AG04450 (cell line): ENCODE data around the gene MRTFA. TPM values are rescaled to one million over a fixed set of nuclear protein-coding genes. Genes with fewer than 3 reads are reported as not detected.
A peak's percentile ranks its signal among the peaks of the same experiment; 100 is the strongest.

ENCODE experiments used
- CTCF ChIA-PET: fragments of 300-600, 350-600 bp; formaldehyde crosslinking; extraction: SDS; loops from one replicate; lab custom pipeline; 2022; ENCODE audit warnings: antibody characterized with exemption, inconsistent platforms; lab: Charles Lee
- POLR2A ChIA-PET: fragments of 350-600 bp; formaldehyde crosslinking; extraction: SDS; loops from one replicate; lab custom pipeline; 2021; ENCODE audit warnings: antibody characterized with exemption, inconsistent platforms; lab: Yijun Ruan, JAX
- DNase-seq: peaks from one replicate; pipeline ENCODE4 v3.0.0-alpha.2; 2011; ENCODE audit warnings: low read depth, low spot score
- H3K27ac ChIP-seq: one replicate; pipeline ENCODE4 v1.5.1; 2012; ENCODE audit warnings: low read depth, low read length, control low read depth
- H3K27me3 ChIP-seq: one replicate; pipeline ENCODE4 v1.6.0; 2012; ENCODE audit warnings: low read length; ENCODE audit not compliant: control insufficient read depth, insufficient read depth
- H3K4me3 ChIP-seq: 2 replicates; pipeline ENCODE4 v1.5.1; 2011; ENCODE audit warnings: mild to moderate bottlenecking, low read depth, low read length, control low read depth
- H3K9me3 ChIP-seq: 2 replicates; pipeline ENCODE4 v1.5.1; 2012; ENCODE audit warnings: low read length; ENCODE audit not compliant: control insufficient read depth, insufficient read depth
- polyA plus RNA-seq: library from polyadenylated mRNA; depleted of rRNA; stranded (reverse); fragments of >200 nt; gene quantifications from 2 replicates; pipeline ENCODE4 v1.2.3, GENCODE V29; 2011
- TF ChIP-seq, protein P1 (sequence below): IDR thresholded peaks from 2 replicates; pipeline ENCODE4 v1.5.1; 2011; ENCODE audit warnings: low read depth, low read length, control low read depth, inconsistent platforms

MRTFA gene
- polyA plus RNA-seq, 1 experiment, result 6.8 TPM

DNA sequence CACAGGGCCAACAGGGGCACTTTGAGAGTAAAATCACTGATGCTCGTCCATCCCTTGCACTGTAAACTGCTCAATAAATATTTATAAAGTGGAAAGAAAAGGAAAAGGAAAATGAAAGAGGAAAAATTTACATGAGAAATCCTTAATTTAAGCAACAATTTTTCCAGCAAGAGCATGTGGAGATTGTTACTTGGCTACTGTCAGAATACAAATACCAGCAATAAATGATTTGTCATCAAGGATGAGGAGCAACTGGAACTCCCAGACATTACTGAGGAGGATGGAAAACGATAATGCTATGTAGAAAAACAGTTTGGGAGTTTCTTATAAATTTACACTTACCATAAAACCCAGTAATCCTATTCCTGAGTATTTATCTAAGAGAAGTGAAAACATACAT, 143.1 kb downstream of the MRTFA start:
- no peak overlapping the region for H3K27ac ChIP-seq
- no peak overlapping the region for H3K4me3 ChIP-seq
- no peak for DNase-seq
- ChIA-PET POLR2A (no interaction called here), CTCF (interaction anchor here (0.6 to 1.2 kb wide), 2 partner anchors 57 to 233 kb away, joined by 3 to 5 read pairs; no protein-coding TSS in a partner anchor)
- no peaks in the 10 kb centered on the region for H3K9me3 ChIP-seq
- TF ChIP-seq, protein P1, sequence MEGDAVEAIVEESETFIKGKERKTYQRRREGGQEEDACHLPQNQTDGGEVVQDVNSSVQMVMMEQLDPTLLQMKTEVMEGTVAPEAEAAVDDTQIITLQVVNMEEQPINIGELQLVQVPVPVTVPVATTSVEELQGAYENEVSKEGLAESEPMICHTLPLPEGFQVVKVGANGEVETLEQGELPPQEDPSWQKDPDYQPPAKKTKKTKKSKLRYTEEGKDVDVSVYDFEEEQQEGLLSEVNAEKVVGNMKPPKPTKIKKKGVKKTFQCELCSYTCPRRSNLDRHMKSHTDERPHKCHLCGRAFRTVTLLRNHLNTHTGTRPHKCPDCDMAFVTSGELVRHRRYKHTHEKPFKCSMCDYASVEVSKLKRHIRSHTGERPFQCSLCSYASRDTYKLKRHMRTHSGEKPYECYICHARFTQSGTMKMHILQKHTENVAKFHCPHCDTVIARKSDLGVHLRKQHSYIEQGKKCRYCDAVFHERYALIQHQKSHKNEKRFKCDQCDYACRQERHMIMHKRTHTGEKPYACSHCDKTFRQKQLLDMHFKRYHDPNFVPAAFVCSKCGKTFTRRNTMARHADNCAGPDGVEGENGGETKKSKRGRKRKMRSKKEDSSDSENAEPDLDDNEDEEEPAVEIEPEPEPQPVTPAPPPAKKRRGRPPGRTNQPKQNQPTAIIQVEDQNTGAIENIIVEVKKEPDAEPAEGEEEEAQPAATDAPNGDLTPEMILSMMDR, result no peak
- no peaks in the 10 kb centered on the region for H3K27me3 ChIP-seq

DNA sequence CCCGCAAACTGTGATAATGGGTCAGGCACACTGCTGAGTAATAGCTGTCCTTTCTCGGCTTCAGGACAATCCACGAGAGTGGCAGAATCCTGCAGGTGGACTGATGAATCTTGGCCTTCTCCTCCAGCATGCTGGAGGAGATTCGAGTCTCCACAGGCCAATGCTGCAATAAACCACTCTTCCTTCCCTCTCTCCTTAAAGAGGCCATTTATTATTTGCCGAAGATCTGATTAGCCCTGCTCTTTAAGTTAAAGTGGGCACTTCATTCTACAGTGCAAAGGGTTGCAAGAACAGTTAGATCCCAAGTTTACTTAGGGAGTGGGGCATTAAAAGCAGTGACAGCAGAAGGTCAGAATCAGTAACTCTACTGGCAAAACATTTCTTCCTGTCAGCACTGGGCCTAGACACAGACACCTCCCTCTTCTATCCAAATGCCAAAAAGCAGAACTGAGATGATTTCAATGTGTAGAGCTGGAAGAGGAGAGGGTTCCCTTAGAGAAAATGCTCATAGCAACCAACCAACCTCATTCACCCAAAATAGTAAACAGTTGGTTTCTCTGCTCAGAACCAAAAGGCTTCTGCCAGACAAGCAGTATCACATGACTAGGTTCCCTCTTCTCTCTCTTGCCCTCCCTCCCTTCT, 144.4 kb downstream of the MRTFA start:
- Histone ChIP-seq H3K27me3 (no peaks in the 10 kb centered on the region), H3K4me3 (no peak overlapping the region), H3K9me3 (no peaks in the 10 kb centered on the region), H3K27ac (no peak overlapping the region)
- ChIA-PET POLR2A (no interaction called here), CTCF (interaction anchor here (1.4 to 2.5 kb wide), 2 partner anchors 33 to 55 kb away, joined by 6 to 11 read pairs; no protein-coding TSS in a partner anchor)
- TF ChIP-seq, protein P1, result no peak
- DNase-seq, result no peak

DNA sequence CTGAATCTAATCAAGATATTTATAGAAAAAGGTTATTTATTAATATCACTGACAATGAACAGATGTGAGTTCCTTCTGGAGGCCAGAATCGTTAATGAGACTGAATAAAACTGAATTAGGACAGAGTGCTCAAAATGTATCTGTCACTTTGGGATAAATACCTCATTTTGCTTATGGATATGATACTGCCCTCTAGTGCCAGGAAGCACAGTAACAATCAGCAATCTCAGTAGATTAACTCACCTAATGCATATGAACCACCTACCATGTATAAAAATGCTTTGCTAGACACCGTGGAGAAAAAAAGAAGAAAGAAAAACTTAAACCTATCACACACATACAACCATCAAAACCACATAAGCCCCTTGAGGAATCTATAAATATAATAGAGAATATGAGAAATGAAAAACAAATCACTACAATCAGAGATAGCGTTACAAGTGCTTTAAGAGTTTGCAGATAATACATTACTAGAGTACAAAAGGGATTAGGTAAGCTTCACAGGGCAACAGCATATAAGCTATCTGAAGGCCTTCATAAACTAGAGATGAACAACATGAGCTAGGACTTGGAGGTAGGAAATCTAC, 148.8 kb downstream of the MRTFA start:
- ChIA-PET POLR2A (no interaction called here), CTCF (interaction anchor here (0.7 to 6.3 kb wide), 17 partner anchors 12 to 159 kb away, joined by 3 to 33 read pairs (median 3); no protein-coding TSS in a partner anchor)
- TF ChIP-seq, protein P1, result peak; percentile 75
- no peak for DNase-seq
- Histone ChIP-seq H3K27ac (no peak overlapping the region), H3K4me3 (no peak overlapping the region), H3K9me3 (no peaks in the 10 kb centered on the region), H3K27me3 (no peaks in the 10 kb centered on the region)

DNA sequence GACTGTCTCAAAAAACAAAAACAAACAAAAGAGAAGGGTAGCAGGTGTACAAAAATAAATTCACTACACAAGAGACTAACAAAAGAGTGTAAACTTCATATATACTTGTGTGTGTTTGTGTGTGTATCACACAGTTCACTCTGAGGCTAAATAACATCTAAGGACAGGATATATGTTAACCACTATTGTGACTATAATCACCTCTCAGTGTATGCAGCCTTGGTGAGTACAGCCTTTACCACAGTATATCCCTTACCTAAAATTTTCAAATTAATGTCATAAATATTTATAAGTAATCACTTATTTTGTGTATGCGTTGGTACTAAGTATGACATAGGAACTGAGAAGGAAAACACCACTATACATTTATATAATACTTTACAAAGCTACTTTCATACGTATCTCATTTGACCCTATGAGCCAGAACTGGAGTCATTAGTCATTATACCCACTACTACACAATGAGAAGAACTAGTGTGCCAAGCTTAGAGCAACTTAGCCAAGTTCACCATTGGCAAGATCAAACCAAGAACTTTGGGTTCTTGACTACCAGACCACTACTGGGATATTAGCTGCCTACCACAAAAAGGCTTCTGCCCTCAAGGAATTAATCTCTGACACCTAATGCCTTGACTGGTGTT, 149.4 kb downstream of the MRTFA start:
- no peak for DNase-seq
- peak overlapping the region; percentile 73 for H3K27ac ChIP-seq
- no peaks in the 10 kb centered on the region for H3K27me3 ChIP-seq
- H3K9me3 ChIP-seq, result no peaks in the 10 kb centered on the region
- CTCF ChIA-PET, result interaction anchor here (0.6 to 6.3 kb wide), 9 partner anchors 14 to 125 kb away, joined by 3 to 33 read pairs (median 3); no protein-coding TSS in a partner anchor
- POLR2A ChIA-PET, result no interaction called here
- TF ChIP-seq, protein P1, result no peak
- H3K4me3 ChIP-seq, result no peak overlapping the region
